Activated T-cell treated with anti-CD3 and anti-CD28 coated beads, Interleukin-2, amount 50 U/mL, for 72 hours (primary cell): ENCODE data around the gene ACTG2. TPM values are rescaled to one million over a fixed set of nuclear protein-coding genes. Genes with fewer than 3 reads are reported as not detected.
"Not testable (repeated sequence)": the region's sequence is repeated elsewhere in the genome, so short reads cannot be mapped to it uniquely, and the experiment has no call there.

Source experiments
- ATAC-seq, 2 donors: fragments of 150-1000 bp; cut with Tn5 transposase; replicated peaks in 1 of 2; 2 replicates each; pipeline ENCODE4 v1.10.0; 2021; ENCODE audit warnings: moderate library complexity in 2 of 2, mild to moderate bottlenecking in 1 of 2
- DNase-seq, 2 donors: peaks; one replicate each; pipeline ENCODE4 v3.0.0; 2021 to 2022; ENCODE audit warnings: mixed read lengths in 1 of 2
- H3K27ac Mint-ChIP-seq: one replicate; pipeline ENCODE4 v1.8.0; 2022; ENCODE audit warnings: mild to moderate bottlenecking, moderate library complexity, mixed read lengths
- H3K27me3 Mint-ChIP-seq: one replicate; pipeline ENCODE4 v1.8.0; 2022; ENCODE audit warnings: low read depth, mixed read lengths
- H3K36me3 Mint-ChIP-seq, 2 donors: one replicate each; pipeline ENCODE4 v1.8.0; 2022; ENCODE audit warnings: mixed read lengths in 2 of 2, mild to moderate bottlenecking in 1 of 2; ENCODE audit not compliant: insufficient read depth in 2 of 2
- H3K4me1 Mint-ChIP-seq: one replicate; pipeline ENCODE4 v1.8.0; 2022; ENCODE audit warnings: low read depth, mixed read lengths
- H3K4me3 Mint-ChIP-seq, 2 donors: one replicate each; pipeline ENCODE4 v1.8.0; 2022; ENCODE audit warnings: mild to moderate bottlenecking in 2 of 2, mixed read lengths in 2 of 2, moderate library complexity in 2 of 2
- H3K9me3 Mint-ChIP-seq, 2 donors: one replicate each; pipeline ENCODE4 v1.8.0; 2022; ENCODE audit warnings: mixed read lengths in 2 of 2
- total RNA-seq, 2 donors: library from RNA; stranded (reverse); gene quantifications; one replicate each; pipeline ENCODE4 v1.2.3, GENCODE V29; 2022

Gene ACTG2
- total RNA-seq, 2 donors from 2014 or later = 0.22 TPM; not detected in 1

DNA sequence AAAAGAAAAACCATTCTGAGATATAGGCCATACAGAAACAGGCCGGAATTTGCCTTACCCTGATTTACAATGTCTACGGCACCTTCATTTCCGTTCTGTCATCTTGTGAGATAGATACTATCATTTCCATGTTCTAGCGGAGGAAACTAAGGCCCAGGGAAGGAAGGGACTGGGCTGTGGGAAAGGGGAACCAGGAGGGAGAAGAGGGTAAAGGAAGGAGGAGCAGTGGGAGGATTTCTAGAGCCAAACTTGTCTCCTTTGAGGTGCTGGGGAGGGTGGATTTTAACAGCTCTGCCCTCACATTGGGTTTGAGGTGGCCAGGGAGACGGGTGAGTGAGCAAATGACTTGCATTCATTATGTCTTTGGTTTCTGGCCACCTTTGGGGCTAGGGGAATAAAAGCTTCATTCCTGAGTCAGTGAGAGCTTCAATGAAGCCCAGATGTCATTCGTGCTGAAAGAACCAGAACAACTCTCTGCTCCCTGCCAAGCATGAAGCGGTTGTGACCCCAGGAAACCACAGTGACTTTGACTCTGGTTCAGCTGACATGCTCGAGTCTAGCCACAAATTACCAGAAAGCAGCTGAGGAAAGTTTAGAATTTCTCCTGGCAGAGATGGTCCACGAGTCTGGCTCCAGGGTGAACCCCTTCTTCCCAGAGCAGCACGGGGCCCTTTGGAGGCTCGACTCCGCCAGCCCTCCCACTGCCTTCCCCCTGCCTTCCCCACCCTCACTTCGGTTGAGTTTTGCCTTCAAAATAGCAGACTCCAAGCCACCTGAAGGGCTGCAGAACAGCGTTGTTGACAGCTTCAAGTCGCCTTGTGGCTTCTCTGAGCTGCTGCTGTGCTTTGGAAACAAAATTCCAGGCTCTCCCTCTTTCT is 3.8 kb downstream of the ACTG2 start:
- Mint-ChIP-seq H3K4me3 (peak overlapping the region; percentile 61 to 71), H3K27me3 (no peaks in the 10 kb centered on the region), H3K9me3 (no peaks in the 10 kb centered on the region), H3K27ac (peak overlapping the region; percentile 29), H3K4me1 (peaks cover 39% of the 10 kb centered on the region), H3K36me3 (no peaks in the 10 kb centered on the region)
- DNase-seq = peak; percentile 62 to 72
- ATAC-seq = peak; percentile 92 to 96

- Mint-ChIP-seq H3K9me3 (no peaks in the 10 kb centered on the region), H3K4me1 (peaks cover 39% of the 10 kb centered on the region), H3K4me3 (peak overlapping the region; percentile 23 to 71), H3K36me3 (no peaks in the 10 kb centered on the region), H3K27ac (no peak overlapping the region), H3K27me3 (peaks cover 2% of the 10 kb centered on the region)
- no peak for DNase-seq
- ATAC-seq = peak in 1 of 2 donors; percentile 2
These were observed 4.4 kb downstream of the ACTG2 start for GRCh38 chr2:73897240-73897583.

DNA sequence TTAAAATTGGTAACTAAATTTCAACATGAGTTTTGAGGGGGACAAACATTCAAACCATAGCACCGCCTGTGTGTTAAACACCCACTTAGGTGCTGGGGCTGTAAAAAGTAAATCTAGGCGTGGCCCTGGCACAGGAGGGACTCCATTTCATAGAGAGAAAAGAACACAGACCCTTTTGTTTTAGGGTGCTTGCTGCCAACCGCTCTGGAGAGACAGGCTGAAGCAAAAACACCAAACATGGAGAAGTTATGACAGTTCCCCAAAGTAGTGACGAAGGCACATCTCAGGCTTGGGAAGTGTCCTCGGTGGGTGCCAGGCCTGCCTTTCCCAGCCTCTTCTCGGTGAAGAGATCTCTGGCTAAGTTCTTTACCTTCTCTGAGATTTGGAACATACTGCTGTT is 5.1 kb downstream of the ACTG2 start:
- Mint-ChIP-seq H3K27me3 (peaks cover 8% of the 10 kb centered on the region), H3K9me3 (no peaks in the 10 kb centered on the region), H3K36me3 (no peaks in the 10 kb centered on the region), H3K4me3 (no peak overlapping the region), H3K27ac (no peak overlapping the region), H3K4me1 (peaks cover 39% of the 10 kb centered on the region)
- DNase-seq (no peak), ATAC-seq (no peak)

DNA sequence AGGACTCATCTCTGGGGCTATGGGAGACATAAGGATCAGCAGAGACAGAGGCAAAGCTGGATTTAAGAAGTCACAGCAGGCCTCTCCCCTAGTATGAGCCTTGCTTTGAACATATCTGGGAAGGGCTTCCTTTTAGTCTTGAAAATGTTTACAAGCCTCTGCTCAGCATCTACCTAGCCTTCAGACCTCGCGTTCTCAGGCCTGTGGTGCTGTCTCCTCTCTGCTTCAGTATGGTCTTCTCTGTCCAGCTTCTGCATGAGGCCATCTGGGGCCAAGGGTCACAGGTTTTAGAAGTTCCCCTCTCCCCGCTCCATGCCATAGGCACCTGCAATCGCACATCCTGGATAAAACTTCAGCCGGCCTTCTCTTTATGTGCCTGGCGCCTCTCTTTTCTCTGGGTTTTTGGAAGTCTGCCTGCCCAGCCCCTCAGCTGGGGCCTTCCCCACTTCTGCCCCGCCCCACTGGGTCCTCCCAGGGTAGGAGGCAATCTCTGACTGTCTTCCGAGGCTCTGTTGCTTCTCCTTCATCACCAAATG is 7.1 kb downstream of the ACTG2 start:
- no peaks in the 10 kb centered on the region for H3K36me3 Mint-ChIP-seq
- no peak overlapping the region for H3K4me3 Mint-ChIP-seq
- no peaks in the 10 kb centered on the region for H3K9me3 Mint-ChIP-seq
- no peak for DNase-seq
- H3K4me1 Mint-ChIP-seq = peaks cover 30% of the 10 kb centered on the region
- no peak overlapping the region for H3K27ac Mint-ChIP-seq
- peaks cover 8% of the 10 kb centered on the region for H3K27me3 Mint-ChIP-seq
- ATAC-seq = no peak

GRCh38 chr2:73901143-73901542 is 8.3 kb downstream of the ACTG2 start:
- DNase-seq = no peak
- no peak for ATAC-seq
- peaks cover 8% of the 10 kb centered on the region for H3K27me3 Mint-ChIP-seq
- no peak overlapping the region for H3K27ac Mint-ChIP-seq
- no peaks in the 10 kb centered on the region for H3K9me3 Mint-ChIP-seq
- no peaks in the 10 kb centered on the region for H3K36me3 Mint-ChIP-seq
- H3K4me3 Mint-ChIP-seq = no peak overlapping the region
- H3K4me1 Mint-ChIP-seq = peaks cover 17% of the 10 kb centered on the region

DNA sequence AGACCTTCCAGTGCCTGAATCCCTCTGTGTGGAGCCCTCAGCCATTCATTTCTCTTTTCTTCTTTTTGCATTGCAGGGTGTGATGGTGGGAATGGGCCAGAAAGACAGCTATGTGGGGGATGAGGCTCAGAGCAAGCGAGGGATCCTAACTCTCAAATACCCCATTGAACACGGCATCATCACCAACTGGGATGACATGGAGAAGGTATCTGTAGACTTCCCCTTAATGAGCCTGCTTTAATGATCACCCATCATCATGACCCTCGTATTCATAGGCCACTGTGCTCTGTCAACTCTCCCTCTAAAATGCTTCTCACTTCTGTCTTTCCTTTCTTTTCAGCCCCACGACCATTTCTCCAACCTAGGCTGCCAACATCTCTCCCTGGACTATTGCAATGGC is 9.5 kb downstream of the ACTG2 start:
- peaks cover 7% of the 10 kb centered on the region for H3K4me1 Mint-ChIP-seq
- no peak overlapping the region for H3K27ac Mint-ChIP-seq
- ATAC-seq (no peak), DNase-seq (no peak)
- peaks cover 8% of the 10 kb centered on the region for H3K27me3 Mint-ChIP-seq
- H3K9me3 Mint-ChIP-seq = no peaks in the 10 kb centered on the region
- no peak overlapping the region for H3K4me3 Mint-ChIP-seq
- H3K36me3 Mint-ChIP-seq = no peaks in the 10 kb centered on the region

- Mint-ChIP-seq H3K4me1 (peaks cover 11% of the 10 kb centered on the region), H3K27ac (no peak overlapping the region), H3K36me3 (no peaks in the 10 kb centered on the region), H3K9me3 (no peaks in the 10 kb centered on the region), H3K4me3 (no peak overlapping the region), H3K27me3 (peaks cover 8% of the 10 kb centered on the region)
- ATAC-seq (no peak), DNase-seq (no peak)
These were observed 10.5 kb downstream of the ACTG2 start for GRCh38 chr2:73903313-73903712.

DNA sequence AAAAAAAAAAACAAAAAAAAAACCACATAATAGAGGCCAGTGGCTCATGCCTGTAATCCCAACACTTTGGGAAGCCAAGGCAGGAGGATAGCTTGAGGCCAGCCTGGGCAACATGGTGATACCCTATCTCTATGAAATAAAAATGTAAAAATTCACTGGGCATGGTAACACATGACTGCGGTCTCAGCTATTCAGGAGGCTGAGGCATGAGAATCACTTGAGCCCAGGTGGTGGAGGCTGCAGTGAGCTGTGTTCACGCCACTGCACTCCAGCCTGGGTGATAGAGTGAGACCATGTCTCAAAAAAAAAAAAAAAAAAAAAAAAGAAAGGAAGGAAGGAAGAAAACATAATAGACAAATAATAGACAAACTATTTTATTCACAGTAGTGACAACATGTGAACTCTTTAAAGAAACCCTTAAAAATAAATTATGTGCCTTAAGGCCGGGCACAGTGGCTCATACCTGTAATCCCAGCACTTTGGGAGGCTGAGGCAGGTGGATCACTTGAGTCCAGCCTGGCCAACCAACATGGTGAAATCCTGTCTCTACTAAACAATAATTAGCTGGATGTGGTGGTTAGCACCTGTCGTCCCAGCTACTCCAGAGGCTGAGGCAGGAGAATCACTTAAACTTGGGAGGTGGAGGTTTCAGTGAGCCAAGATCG is 11.3 kb downstream of the ACTG2 start:
- H3K9me3 Mint-ChIP-seq, H3K36me3 Mint-ChIP-seq, DNase-seq, H3K4me3 Mint-ChIP-seq, ATAC-seq, H3K27me3 Mint-ChIP-seq, H3K27ac Mint-ChIP-seq: not testable (repeated sequence)
- peaks cover 11% of the 10 kb centered on the region for H3K4me1 Mint-ChIP-seq

GRCh38 chr2:73904952-73905351 is 12.1 kb downstream of the ACTG2 start:
- H3K4me1 Mint-ChIP-seq = peaks cover 11% of the 10 kb centered on the region
- DNase-seq = no peak
- peaks cover 8% of the 10 kb centered on the region for H3K27me3 Mint-ChIP-seq
- H3K4me3 Mint-ChIP-seq = no peak overlapping the region
- no peak overlapping the region for H3K27ac Mint-ChIP-seq
- no peaks in the 10 kb centered on the region for H3K36me3 Mint-ChIP-seq
- no peak for ATAC-seq
- H3K9me3 Mint-ChIP-seq = no peaks in the 10 kb centered on the region

DNA sequence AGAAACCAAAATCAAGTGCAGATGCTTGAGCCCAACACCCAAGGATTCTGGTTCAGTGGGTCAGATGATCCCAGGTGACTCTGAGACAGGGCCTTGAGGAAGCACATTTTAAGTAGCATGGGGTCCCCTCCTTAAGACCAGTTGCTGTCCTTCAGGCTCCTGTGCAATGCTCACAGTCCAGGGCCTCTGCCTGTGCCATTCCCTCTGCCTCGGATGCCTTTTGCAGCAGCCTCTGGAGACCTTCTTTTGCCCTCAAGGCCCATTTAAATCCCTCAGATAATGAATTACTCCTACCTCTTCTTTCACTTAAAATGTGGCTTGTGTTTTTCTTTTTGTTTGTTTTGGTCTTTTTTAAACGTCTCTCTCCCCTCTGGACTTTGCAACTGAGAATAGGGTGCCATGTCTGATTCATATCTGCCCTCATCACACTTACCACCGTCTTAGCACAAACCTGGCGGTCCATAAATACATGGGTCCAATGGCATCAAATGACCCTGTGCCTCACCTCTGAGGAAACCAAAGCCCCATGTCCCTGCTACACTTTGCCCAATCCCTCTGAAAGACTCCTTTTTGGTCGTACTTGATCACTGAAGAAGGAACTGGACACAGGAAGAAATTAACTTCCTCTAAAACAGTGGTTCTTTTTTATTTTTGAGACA is 14.2 kb downstream of the ACTG2 start:
- no peaks in the 10 kb centered on the region for H3K9me3 Mint-ChIP-seq
- no peak for ATAC-seq
- peaks cover 11% of the 10 kb centered on the region for H3K4me1 Mint-ChIP-seq
- no peak for DNase-seq
- peaks cover 8% of the 10 kb centered on the region for H3K27me3 Mint-ChIP-seq
- no peaks in the 10 kb centered on the region for H3K36me3 Mint-ChIP-seq
- H3K27ac Mint-ChIP-seq = no peak overlapping the region
- H3K4me3 Mint-ChIP-seq = no peak overlapping the region

GRCh38 chr2:73907840-73908452 is 15.1 kb downstream of the ACTG2 start:
- peaks cover 11% of the 10 kb centered on the region for H3K4me1 Mint-ChIP-seq
- H3K27ac Mint-ChIP-seq = no peak overlapping the region
- H3K36me3 Mint-ChIP-seq = no peaks in the 10 kb centered on the region
- H3K4me3 Mint-ChIP-seq = no peak overlapping the region
- ATAC-seq = peak; percentile 97
- H3K27me3 Mint-ChIP-seq = no peaks in the 10 kb centered on the region
- H3K9me3 Mint-ChIP-seq = no peaks in the 10 kb centered on the region
- peak; percentile 62 to 64 for DNase-seq

DNA sequence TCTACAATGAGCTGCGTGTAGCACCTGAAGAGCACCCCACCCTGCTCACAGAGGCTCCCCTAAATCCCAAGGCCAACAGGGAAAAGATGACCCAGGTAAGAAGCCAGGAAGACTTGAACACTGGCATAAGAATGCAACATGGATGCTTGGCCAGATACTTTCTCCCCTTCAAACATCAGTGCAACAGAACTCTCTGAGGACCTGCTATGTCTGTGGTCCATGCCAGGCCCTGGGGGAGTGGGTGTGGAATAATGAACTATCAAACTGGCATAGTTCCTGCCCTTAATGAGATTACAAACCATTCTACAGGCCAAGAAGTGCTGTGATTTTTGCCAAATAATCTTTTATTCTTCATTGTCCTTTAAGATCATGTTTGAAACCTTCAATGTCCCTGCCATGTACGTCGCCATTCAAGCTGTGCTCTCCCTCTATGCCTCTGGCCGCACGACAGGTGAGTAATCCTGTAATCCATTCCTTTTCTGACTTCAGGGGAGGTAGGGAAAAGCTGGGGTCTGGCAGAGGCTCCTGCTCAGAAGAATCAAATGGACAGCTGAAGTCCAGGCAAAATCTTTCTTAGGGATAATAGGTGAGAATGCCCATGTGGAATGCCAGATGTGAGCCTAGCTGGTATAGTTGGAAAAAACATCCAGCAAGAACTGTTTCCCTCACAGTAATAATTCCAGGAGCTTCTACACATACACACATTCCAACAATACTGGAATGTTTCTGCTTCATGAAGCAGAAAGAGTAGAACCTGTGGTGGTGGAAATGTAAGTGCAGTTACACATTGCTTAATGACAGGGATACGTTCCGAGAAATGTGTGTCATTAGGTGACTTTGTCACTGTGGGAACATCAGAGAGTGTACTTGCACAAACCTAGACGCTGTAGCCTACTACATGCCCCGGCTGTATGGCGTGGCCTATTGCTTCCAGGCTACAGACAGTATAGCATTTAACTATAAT is 16.2 kb downstream of the ACTG2 start:
- peaks cover 11% of the 10 kb centered on the region for H3K4me1 Mint-ChIP-seq
- H3K9me3 Mint-ChIP-seq = no peaks in the 10 kb centered on the region
- H3K36me3 Mint-ChIP-seq = no peaks in the 10 kb centered on the region
- no peak for ATAC-seq
- DNase-seq = no peak
- no peaks in the 10 kb centered on the region for H3K27me3 Mint-ChIP-seq
- no peak overlapping the region for H3K4me3 Mint-ChIP-seq
- no peak overlapping the region for H3K27ac Mint-ChIP-seq
